Astrocyte of the spinal cord (primary cell): ENCODE measurements around the gene PHAX.
"Not testable (repeated sequence)": the region's sequence is repeated elsewhere in the genome, so short reads cannot be mapped to it uniquely, and the experiment has no call there.

Experiments used
- DNase-seq: peaks from one replicate; pipeline ENCODE4 v3.0.0; 2011; ENCODE audit warnings: low read depth, low spot score
- H3K4me3 ChIP-seq: 2 replicates; pipeline ENCODE4 v1.5.1; 2011; ENCODE audit warnings: low read depth, mild to moderate bottlenecking, low read length, moderate library complexity
- CTCF ChIP-seq: IDR thresholded peaks from 2 replicates; pipeline ENCODE4 v1.5.1; 2012; ENCODE audit warnings: low read depth, mild to moderate bottlenecking, low read length, inconsistent platforms
- in situ Hi-C: cut with HindIII; loops from 2 replicates; pipeline ENCODE4 v1.10.0; 2017; ENCODE audit warnings: low sequenced_read_pairs

The PHAX gene

GRCh38 chr5:126640866-126641265 lies 40.1 kb downstream of the PHAX start:
- in situ Hi-C loops = no loop called here
- TF ChIP-seq CTCF = no peak
- DNase-seq = no peak
- no peak overlapping the region for H3K4me3 ChIP-seq

- H3K4me3 ChIP-seq = no peak overlapping the region
- in situ Hi-C loops = no loop called here
- TF ChIP-seq CTCF = no peak
- DNase-seq = no peak
These were observed 40.6 kb downstream of the PHAX start for GRCh38 chr5:126641387-126641786.

- H3K4me3 ChIP-seq = no peak overlapping the region
- no peak for TF ChIP-seq CTCF
- in situ Hi-C loops = no loop called here
- DNase-seq = no peak
These were observed 44.4 kb downstream of the PHAX start for GRCh38 chr5:126645132-126645531.

GRCh38 chr5:126647071-126647470 lies 46.3 kb downstream of the PHAX start:
- no peak for DNase-seq
- in situ Hi-C loops = no loop called here
- H3K4me3 ChIP-seq = no peak overlapping the region
- no peak for TF ChIP-seq CTCF

GRCh38 chr5:126648471-126648870 lies 47.7 kb downstream of the PHAX start:
- H3K4me3 ChIP-seq = no peak overlapping the region
- in situ Hi-C loops = no loop called here
- DNase-seq = no peak
- no peak for TF ChIP-seq CTCF

GRCh38 chr5:126649057-126649456 lies 48.3 kb downstream of the PHAX start:
- H3K4me3 ChIP-seq, in situ Hi-C loops, DNase-seq: not testable (repeated sequence)

GRCh38 chr5:126649709-126650108 lies 49.0 kb downstream of the PHAX start:
- H3K4me3 ChIP-seq, DNase-seq, in situ Hi-C loops: not testable (repeated sequence)

GRCh38 chr5:126650463-126650862 lies 49.7 kb downstream of the PHAX start:
- no peak overlapping the region for H3K4me3 ChIP-seq
- in situ Hi-C loops = no loop called here
- TF ChIP-seq CTCF = no peak
- DNase-seq = no peak
